Smooth muscle cell (in vitro differentiated cells): Measurements from ENCODE around the gene MACROH2A1. TPM values are rescaled to one million over a fixed set of nuclear protein-coding genes. Genes with fewer than 3 reads are reported as not detected.

Source experiments
- DNase-seq: peaks from one replicate; lab custom pipeline; 2025; ENCODE audit not compliant: unreplicated experiment; lab: John Stamatoyannopoulos, UW
- H2AFZ ChIP-seq: fragments of 200-600 bp; sonication (generic); 2 replicates; pipeline ENCODE4 v1.6.0; 2016; ENCODE audit warnings: antibody characterized with exemption, low read depth, mild to moderate bottlenecking
- H3F3A ChIP-seq: fragments of 200-600 bp; sonication (generic); 2 replicates; pipeline ENCODE4 v1.6.0; 2017; ENCODE audit warnings: antibody characterized with exemption, low read depth
- H3K27ac ChIP-seq: fragments of 200-600 bp; sonication (generic); 2 replicates; pipeline ENCODE4 v1.5.1; 2016; ENCODE audit warnings: low read depth, mild to moderate bottlenecking
- H3K27me3 ChIP-seq: fragments of 200-600 bp; sonication (generic); 2 replicates; pipeline ENCODE4 v1.6.1; 2016; ENCODE audit warnings: low read depth, mild to moderate bottlenecking
- H3K36me3 ChIP-seq: fragments of 200-600 bp; sonication (generic); 2 replicates; pipeline ENCODE4 v1.5.1; 2016; ENCODE audit warnings: low read depth
- H3K4me1 ChIP-seq: fragments of 200-600 bp; sonication (generic); 2 replicates; pipeline ENCODE4 v1.5.1; 2016; ENCODE audit warnings: low read depth
- H3K4me2 ChIP-seq: fragments of 200-600 bp; sonication (generic); 2 replicates; pipeline ENCODE4 v1.6.0; 2016; ENCODE audit warnings: mild to moderate bottlenecking
- H3K4me3 ChIP-seq: fragments of 200-600 bp; sonication (generic); 2 replicates; pipeline ENCODE4 v1.5.1; 2016; ENCODE audit warnings: mild to moderate bottlenecking
- H3K79me2 ChIP-seq: fragments of 200-600 bp; sonication (generic); 2 replicates; pipeline ENCODE4 v1.6.0; 2016; ENCODE audit warnings: low read depth, mild to moderate bottlenecking
- H3K9ac ChIP-seq: fragments of 200-600 bp; sonication (generic); 2 replicates; pipeline ENCODE4 v1.6.0; 2016; ENCODE audit warnings: low read depth
- H3K9me3 ChIP-seq: fragments of 200-600 bp; sonication (generic); replicated peaks from 2 replicates; pipeline ENCODE4 v1.5.1; 2016; ENCODE audit warnings: low read depth
- H4K20me1 ChIP-seq: fragments of 200-600 bp; sonication (generic); 2 replicates; pipeline ENCODE4 v1.6.0; 2016; ENCODE audit warnings: low read depth
- CTCF ChIP-seq: fragments of 200-600 bp; sonication (generic); IDR thresholded peaks from 2 replicates; pipeline ENCODE4 v1.5.1; 2017; ENCODE audit warnings: borderline replicate concordance, mild to moderate bottlenecking, antibody characterized with exemption; ENCODE audit not compliant: insufficient read depth, poor library complexity, severe bottlenecking
- WGBS: methylation state at CpG from one replicate; pipeline ENCODE4 v1.1.7; 2016; ENCODE audit warnings: low lambda C conversion rate; 5-methylcytosine and 5-hydroxymethylcytosine counted together
- polyA plus RNA-seq: library from polyadenylated mRNA; unstranded; fragments of >200 nt; fragmentation: Nextera tagmentation; extraction: Ambion mirVana; gene quantifications from 2 replicates; pipeline ENCODE4 v1.2.1, GENCODE V29; 2016
- total RNA-seq: library from RNA; depleted of rRNA; stranded (reverse); fragments of >200 nt; gene quantifications from 2 replicates; pipeline ENCODE4 v1.2.3, GENCODE V29; 2014

The MACROH2A1 gene
- total and polyA plus RNA-seq, 2 experiments from 2014 or later, result 309 to 371 TPM

- Histone ChIP-seq H3K79me2 (no peaks in the 10 kb centered on the region), H3K36me3 (no peaks in the 10 kb centered on the region), H3K4me1 (peaks cover 29% of the 10 kb centered on the region), H2AFZ (no peak overlapping the region), H3K9ac (peak overlapping the region; percentile 52), H3K9me3 (no peaks in the 10 kb centered on the region), H3K4me3 (no peak overlapping the region), H3K27ac (peak overlapping the region; percentile 76), H3K27me3 (no peaks in the 10 kb centered on the region), H3K4me2 (peak overlapping the region; percentile 58), H3F3A (peaks cover 39% of the 10 kb centered on the region), H4K20me1 (no peaks in the 10 kb centered on the region)
- TF ChIP-seq CTCF, result no peak
- WGBS, result 37% methylated on average over 7 of the region's 7 CpGs
- no peak for DNase-seq
Observed at GRCh38 chr5:135430135-135430437, 31.1 kb upstream of the MACROH2A1 start.

- no peak overlapping the region for H3K4me3 ChIP-seq
- 12% methylated on average over 12 of the region's 12 CpGs for WGBS
- peak overlapping the region; percentile 76 for H3K27ac ChIP-seq
- H3K4me2 ChIP-seq, result peak overlapping the region; percentile 58
- DNase-seq, result no peak
- peaks cover 25% of the 10 kb centered on the region for H3K4me1 ChIP-seq
- peak overlapping the region; percentile 52 for H3K9ac ChIP-seq
- H3K27me3 ChIP-seq, result no peaks in the 10 kb centered on the region
- H3K9me3 ChIP-seq, result no peaks in the 10 kb centered on the region
- H3F3A ChIP-seq, result peaks cover 35% of the 10 kb centered on the region
- no peaks in the 10 kb centered on the region for H4K20me1 ChIP-seq
- no peaks in the 10 kb centered on the region for H3K79me2 ChIP-seq
- no peaks in the 10 kb centered on the region for H3K36me3 ChIP-seq
- no peak for TF ChIP-seq CTCF
- H2AFZ ChIP-seq, result no peak overlapping the region
Observed at GRCh38 chr5:135429301-135430134, 30.5 kb upstream of the MACROH2A1 start.

- H3K4me1 ChIP-seq, result peaks cover 20% of the 10 kb centered on the region
- no peak for TF ChIP-seq CTCF
- DNase-seq, result no peak
- H3F3A ChIP-seq, result peaks cover 29% of the 10 kb centered on the region
- no peaks in the 10 kb centered on the region for H4K20me1 ChIP-seq
- no peak overlapping the region for H3K4me3 ChIP-seq
- H3K9me3 ChIP-seq, result no peaks in the 10 kb centered on the region
- H3K79me2 ChIP-seq, result no peaks in the 10 kb centered on the region
- peak overlapping the region; percentile 76 for H3K27ac ChIP-seq
- H3K4me2 ChIP-seq, result peak overlapping the region; percentile 58
- H3K9ac ChIP-seq, result no peak overlapping the region
- WGBS, result 8% methylated on average over 1 of the region's 1 CpG
- no peak overlapping the region for H2AFZ ChIP-seq
- no peaks in the 10 kb centered on the region for H3K36me3 ChIP-seq
- H3K27me3 ChIP-seq, result no peaks in the 10 kb centered on the region
Observed at GRCh38 chr5:135428586-135428985, 29.6 kb upstream of the MACROH2A1 start.
